PC-9 (cell line): ENCODE data around the gene ZNF319. TPM values are rescaled to one million over a fixed set of nuclear protein-coding genes. Genes with fewer than 3 reads are reported as not detected.

ENCODE experiments used
- BruUV-seq: library from RNA; stranded (reverse); fragments of 400-500 nt; replicated peaks from 2 replicates; lab custom pipeline; 2021; lab: Mats Ljungman, UMichigan
- CTCF ChIA-PET: fragments of 300-600 bp; sonication (Branson Sonifier 250); formaldehyde crosslinking; loops from one replicate; lab custom pipeline; 2022; ENCODE audit warnings: antibody characterized with exemption; lab: Charles Lee
- POLR2A ChIA-PET: fragments of 300-600 bp; sonication (Branson Sonifier 250); formaldehyde crosslinking; loops from one replicate; lab custom pipeline; 2022; ENCODE audit warnings: antibody characterized with exemption; ENCODE audit not compliant: unreplicated experiment; lab: Charles Lee
- DNase-seq, 2 experiments: peaks; one replicate each; pipeline versions ENCODE4 v3.0.0 to v3.0.0-alpha.2; 2015 to 2022; ENCODE audit warnings: mixed read lengths in 1 of 2
- H2AFZ ChIP-seq: fragments of 200-600 bp; sonication (generic); 2 replicates; pipeline ENCODE4 v1.8.1; 2017; ENCODE audit warnings: antibody characterized with exemption
- H3F3A ChIP-seq: fragments of 200-600 bp; sonication (generic); 2 replicates; pipeline ENCODE4 v1.8.1; 2017; ENCODE audit warnings: antibody characterized with exemption, mild to moderate bottlenecking, low read depth; ENCODE audit not compliant: insufficient read depth
- H3K27ac ChIP-seq: fragments of 200-600 bp; sonication (generic); 2 replicates; pipeline ENCODE4 v1.6.1; 2016; ENCODE audit warnings: mixed run types
- H3K27me3 ChIP-seq: fragments of 200-600 bp; sonication (generic); 2 replicates; pipeline ENCODE4 v1.6.1; 2016; ENCODE audit warnings: low read depth, mixed run types; ENCODE audit not compliant: insufficient read depth
- H3K36me3 ChIP-seq: fragments of 200-600 bp; sonication (generic); 2 replicates; pipeline ENCODE4 v1.6.1; 2016; ENCODE audit warnings: low read depth, mixed run types
- H3K4me1 ChIP-seq: fragments of 200-600 bp; sonication (generic); replicated peaks from 2 replicates; pipeline ENCODE4 v1.6.1; 2016; ENCODE audit warnings: mixed run types; ENCODE audit not compliant: insufficient read depth
- H3K4me2 ChIP-seq: fragments of 200-600 bp; sonication (generic); 2 replicates; pipeline ENCODE4 v1.6.1; 2017; ENCODE audit warnings: mixed run types
- H3K4me3 ChIP-seq: fragments of 200-600 bp; sonication (generic); 2 replicates; pipeline ENCODE4 v1.6.1; 2016; ENCODE audit warnings: mixed run types
- H3K79me2 ChIP-seq: fragments of 200-600 bp; sonication (generic); 2 replicates; pipeline ENCODE4 v1.6.1; 2017; ENCODE audit warnings: low read depth, mixed run types
- H3K9me2 ChIP-seq: fragments of 200-600 bp; sonication (generic); 2 replicates; pipeline ENCODE4 v1.8.1; 2017; ENCODE audit warnings: mild to moderate bottlenecking; ENCODE audit not compliant: insufficient read depth
- H3K9me3 ChIP-seq: fragments of 200-600 bp; sonication (generic); 2 replicates; pipeline ENCODE4 v1.8.1; 2016; ENCODE audit warnings: low read depth; ENCODE audit not compliant: insufficient read depth
- H4K20me1 ChIP-seq: fragments of 200-600 bp; sonication (generic); 2 replicates; pipeline ENCODE4 v1.8.1; 2017; ENCODE audit not compliant: insufficient read depth
- CTCF ChIP-seq: fragments of 200-600 bp; sonication (generic); conservative IDR thresholded peaks from 2 replicates; pipeline ENCODE4 v1.6.1; 2017; ENCODE audit warnings: mixed run types, antibody characterized with exemption, mild to moderate bottlenecking, moderate library complexity
- EZH2 ChIP-seq: fragments of 200-600 bp; sonication (generic); IDR thresholded peaks from 2 replicates; pipeline ENCODE4 v1.8.0; 2017; ENCODE audit warnings: antibody characterized with exemption, low read depth
- intact Hi-C: fragments of 100-400 bp; cut with micrococcal nuclease; formaldehyde crosslinking; loops from one replicate; pipeline ENCODE4 v1.10.0; 2022; ENCODE audit not compliant: unreplicated experiment
- total RNA-seq: library from RNA; stranded (reverse); gene quantifications from 2 replicates; pipeline ENCODE4 v1.2.3, GENCODE V29; 2021

ZNF319 gene
- total RNA-seq, 1 experiment from 2014 or later: 11.0 TPM

DNA sequence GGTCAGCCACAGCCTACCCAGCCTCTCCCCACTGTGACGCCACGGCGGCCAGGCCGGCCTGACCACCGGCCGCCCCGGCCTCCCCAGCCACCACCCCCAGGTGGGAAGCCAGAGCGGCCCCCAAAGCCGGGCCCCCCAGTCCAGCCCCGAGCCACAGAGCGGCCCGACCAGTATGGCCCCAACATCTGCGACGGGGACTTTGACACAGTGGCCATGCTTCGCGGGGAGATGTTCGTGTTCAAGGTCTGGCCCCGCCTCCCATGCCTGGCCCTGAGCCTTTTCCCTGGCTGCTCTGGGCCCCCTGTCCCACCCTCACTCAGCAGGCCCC is 41.1 kb upstream of the ZNF319 start:
- no peaks in the 10 kb centered on the region for H3K79me2 ChIP-seq
- ChIA-PET POLR2A (no interaction called here), CTCF (no interaction called here)
- H3K4me1 ChIP-seq: no peaks in the 10 kb centered on the region
- no peaks in the 10 kb centered on the region for H3K9me3 ChIP-seq
- DNase-seq: peak in 1 of 2 experiments; percentile 12
- H2AFZ ChIP-seq: no peak overlapping the region
- BruUV-seq: no TSS peak
- H3K4me2 ChIP-seq: no peak overlapping the region
- H3K4me3 ChIP-seq: no peak overlapping the region
- intact Hi-C loops: no loop called here
- no peaks in the 10 kb centered on the region for H3K27me3 ChIP-seq
- H4K20me1 ChIP-seq: no peaks in the 10 kb centered on the region
- no peaks in the 10 kb centered on the region for H3F3A ChIP-seq
- no peak overlapping the region for H3K27ac ChIP-seq
- no peak for TF ChIP-seq CTCF
- no peak for TF ChIP-seq EZH2
- H3K9me2 ChIP-seq: no peaks in the 10 kb centered on the region
- H3K36me3 ChIP-seq: no peaks in the 10 kb centered on the region

DNA sequence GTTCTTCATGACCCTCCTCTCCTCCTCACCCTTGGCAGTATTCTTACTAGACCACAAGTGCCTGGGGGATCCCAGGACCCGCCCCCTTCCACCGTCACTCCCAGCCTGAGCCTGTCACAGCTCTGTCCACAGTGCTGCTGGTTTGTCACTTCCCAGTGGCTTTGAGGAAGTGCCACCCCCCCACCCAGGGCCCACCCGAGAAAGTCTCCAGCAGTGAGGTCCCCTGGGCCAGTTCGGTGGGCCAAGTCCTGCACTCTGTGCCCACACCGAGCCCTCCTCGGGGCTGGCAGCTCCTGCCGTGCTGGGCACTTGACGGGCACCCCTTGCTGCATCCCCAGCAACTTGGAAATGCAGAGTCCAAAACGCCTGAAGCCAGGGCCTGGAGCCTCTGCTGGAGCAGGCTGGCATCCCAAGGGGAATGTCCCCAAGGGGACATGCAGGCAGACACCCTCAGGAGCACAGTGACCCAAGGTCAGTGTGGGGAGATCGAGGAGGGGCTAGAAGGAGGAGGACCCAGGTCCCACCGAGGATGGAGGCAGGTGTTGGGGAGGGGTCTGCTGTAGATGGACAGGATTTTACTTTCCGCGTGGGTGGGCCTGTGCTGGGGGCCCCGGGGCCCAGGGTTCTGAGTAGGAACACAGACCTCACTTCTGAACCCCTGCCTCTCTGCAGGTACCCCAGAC is 40.6 kb upstream of the ZNF319 start:
- H2AFZ ChIP-seq: no peak overlapping the region
- no TSS peak for BruUV-seq
- no peaks in the 10 kb centered on the region for H3K79me2 ChIP-seq
- intact Hi-C loops: no loop called here
- POLR2A ChIA-PET: no interaction called here
- no peaks in the 10 kb centered on the region for H3K36me3 ChIP-seq
- H3F3A ChIP-seq: no peaks in the 10 kb centered on the region
- DNase-seq: peak in 1 of 2 experiments; percentile 12
- H3K4me2 ChIP-seq: no peak overlapping the region
- no peaks in the 10 kb centered on the region for H4K20me1 ChIP-seq
- H3K27me3 ChIP-seq: no peaks in the 10 kb centered on the region
- no peak overlapping the region for H3K27ac ChIP-seq
- no peak overlapping the region for H3K4me3 ChIP-seq
- H3K9me3 ChIP-seq: no peaks in the 10 kb centered on the region
- H3K9me2 ChIP-seq: no peaks in the 10 kb centered on the region
- no peaks in the 10 kb centered on the region for H3K4me1 ChIP-seq
- CTCF ChIA-PET: no interaction called here
- no peak for TF ChIP-seq CTCF
- no peak for TF ChIP-seq EZH2

GRCh38 chr16:58040496-58040846 is 40.0 kb upstream of the ZNF319 start:
- Histone ChIP-seq H3K79me2 (no peaks in the 10 kb centered on the region), H3K27me3 (no peaks in the 10 kb centered on the region), H3K4me1 (no peaks in the 10 kb centered on the region), H3K36me3 (no peaks in the 10 kb centered on the region), H3K9me2 (no peaks in the 10 kb centered on the region), H4K20me1 (peaks cover under 1% of the 10 kb centered on the region; the same call in 1 of the 2 replicates), H3K4me2 (no peak overlapping the region), H3K4me3 (no peak overlapping the region), H3F3A (no peaks in the 10 kb centered on the region), H2AFZ (no peak overlapping the region), H3K27ac (no peak overlapping the region), H3K9me3 (no peaks in the 10 kb centered on the region)
- BruUV-seq: no TSS peak
- ChIA-PET POLR2A (no interaction called here), CTCF (no interaction called here)
- DNase-seq: peak in 1 of 2 experiments; percentile 18
- intact Hi-C loops: no loop called here
- TF ChIP-seq EZH2: no peak
- no peak for TF ChIP-seq CTCF
